Measurements from ENCODE around the gene DHCR24. TPM values are rescaled to one million over a fixed set of nuclear protein-coding genes. Genes with fewer than 3 reads are reported as not detected.

DHCR24 gene
- total RNA-seq, 3 donors from 2014 or later: 101 to 271 (median 197) TPM

DNA sequence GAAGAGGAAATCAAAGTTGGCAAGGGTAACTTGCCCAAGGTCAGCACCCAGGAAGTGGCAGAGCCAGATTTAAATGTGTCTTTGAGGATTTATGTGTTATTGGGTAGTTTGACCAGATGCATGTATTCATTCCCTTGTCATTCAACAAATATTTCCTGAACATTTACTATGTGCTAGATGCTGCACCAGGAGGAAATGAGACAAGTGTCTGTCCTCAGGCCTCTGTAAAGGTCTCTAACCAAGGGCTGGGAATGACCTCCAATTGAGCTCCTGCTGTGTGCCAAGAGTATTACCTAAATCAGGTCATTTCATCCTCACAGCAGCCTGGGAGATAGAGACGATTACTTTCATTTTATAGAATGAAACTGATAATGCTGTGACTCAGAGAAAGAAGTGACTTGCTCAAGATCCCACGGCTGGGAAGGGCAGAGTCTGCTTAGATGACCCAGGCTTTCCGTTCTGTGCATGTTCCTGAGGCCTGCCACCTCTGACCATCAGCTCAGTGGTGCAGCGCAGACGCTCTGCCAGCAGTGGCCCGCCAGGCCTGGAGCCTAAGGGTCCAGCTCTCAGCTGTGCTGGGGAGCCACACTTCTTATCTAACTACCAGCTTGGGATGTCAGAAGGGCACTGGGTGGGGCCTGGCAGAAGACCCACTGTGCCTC is 82.4 kb downstream of the DHCR24 start:
- peaks cover 27% of the 10 kb centered on the region for H3K4me1 ChIP-seq (ENCODE audit: low read depth)
- no peak overlapping the region for H3K4me3 ChIP-seq
- intact Hi-C loops (cut with DNase I, micrococcal nuclease): loop anchor here in 1 of 2 donors (10.0 kb wide), 1 partner anchor 300 kb away; no protein-coding TSS in a partner anchor
- DNase-seq (no peak), ATAC-seq (peak; percentile 47)
- no peaks in the 10 kb centered on the region for H3K9me3 ChIP-seq
- TF ChIP-seq, protein P1, sequence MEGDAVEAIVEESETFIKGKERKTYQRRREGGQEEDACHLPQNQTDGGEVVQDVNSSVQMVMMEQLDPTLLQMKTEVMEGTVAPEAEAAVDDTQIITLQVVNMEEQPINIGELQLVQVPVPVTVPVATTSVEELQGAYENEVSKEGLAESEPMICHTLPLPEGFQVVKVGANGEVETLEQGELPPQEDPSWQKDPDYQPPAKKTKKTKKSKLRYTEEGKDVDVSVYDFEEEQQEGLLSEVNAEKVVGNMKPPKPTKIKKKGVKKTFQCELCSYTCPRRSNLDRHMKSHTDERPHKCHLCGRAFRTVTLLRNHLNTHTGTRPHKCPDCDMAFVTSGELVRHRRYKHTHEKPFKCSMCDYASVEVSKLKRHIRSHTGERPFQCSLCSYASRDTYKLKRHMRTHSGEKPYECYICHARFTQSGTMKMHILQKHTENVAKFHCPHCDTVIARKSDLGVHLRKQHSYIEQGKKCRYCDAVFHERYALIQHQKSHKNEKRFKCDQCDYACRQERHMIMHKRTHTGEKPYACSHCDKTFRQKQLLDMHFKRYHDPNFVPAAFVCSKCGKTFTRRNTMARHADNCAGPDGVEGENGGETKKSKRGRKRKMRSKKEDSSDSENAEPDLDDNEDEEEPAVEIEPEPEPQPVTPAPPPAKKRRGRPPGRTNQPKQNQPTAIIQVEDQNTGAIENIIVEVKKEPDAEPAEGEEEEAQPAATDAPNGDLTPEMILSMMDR (IDR thresholded peaks at IDR 0.05): no peak
- H3K36me3 ChIP-seq (ENCODE audit: low read depth): no peaks in the 10 kb centered on the region

DNA sequence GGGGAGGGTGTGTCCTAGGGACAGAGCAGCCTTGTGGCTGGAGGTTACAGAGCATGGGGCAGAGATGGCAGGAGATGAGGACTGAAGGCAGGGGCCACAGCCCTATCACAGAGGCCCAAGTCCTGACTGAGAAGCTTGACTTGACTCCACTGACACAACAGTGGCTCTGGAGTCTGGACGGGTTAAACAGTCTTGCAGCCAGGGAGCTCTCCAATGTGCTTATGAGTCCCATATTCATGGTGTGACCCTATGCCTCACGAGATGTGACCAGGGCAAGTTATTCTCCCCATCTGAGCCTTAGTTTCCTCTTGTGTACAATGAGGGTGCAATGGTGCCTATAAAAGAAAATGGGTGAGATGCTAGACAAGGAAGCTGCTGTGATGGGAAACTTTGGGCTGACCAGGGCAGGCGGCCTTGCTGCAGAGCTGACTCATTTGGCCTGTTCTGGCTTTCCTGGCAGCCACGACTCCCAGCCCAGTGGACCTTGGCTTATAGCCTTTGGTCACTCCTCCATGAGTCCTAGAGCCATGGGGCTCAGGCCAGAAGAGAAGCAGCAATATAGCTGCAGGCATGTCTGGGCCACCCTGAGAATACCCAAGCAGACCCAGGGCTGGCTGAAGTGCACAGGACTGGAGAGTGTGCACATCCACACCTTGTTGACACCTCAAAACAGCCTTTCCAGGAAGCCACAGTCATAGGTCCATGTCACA is 83.1 kb downstream of the DHCR24 start:
- ATAC-seq: peak; percentile 50
- H3K4me1 ChIP-seq (ENCODE audit: low read depth): peaks cover 34% of the 10 kb centered on the region
- intact Hi-C loops (cut with DNase I, micrococcal nuclease): loop anchor here in 1 of 2 donors (10.0 kb wide), 1 partner anchor 299 kb away; no protein-coding TSS in a partner anchor

DNA sequence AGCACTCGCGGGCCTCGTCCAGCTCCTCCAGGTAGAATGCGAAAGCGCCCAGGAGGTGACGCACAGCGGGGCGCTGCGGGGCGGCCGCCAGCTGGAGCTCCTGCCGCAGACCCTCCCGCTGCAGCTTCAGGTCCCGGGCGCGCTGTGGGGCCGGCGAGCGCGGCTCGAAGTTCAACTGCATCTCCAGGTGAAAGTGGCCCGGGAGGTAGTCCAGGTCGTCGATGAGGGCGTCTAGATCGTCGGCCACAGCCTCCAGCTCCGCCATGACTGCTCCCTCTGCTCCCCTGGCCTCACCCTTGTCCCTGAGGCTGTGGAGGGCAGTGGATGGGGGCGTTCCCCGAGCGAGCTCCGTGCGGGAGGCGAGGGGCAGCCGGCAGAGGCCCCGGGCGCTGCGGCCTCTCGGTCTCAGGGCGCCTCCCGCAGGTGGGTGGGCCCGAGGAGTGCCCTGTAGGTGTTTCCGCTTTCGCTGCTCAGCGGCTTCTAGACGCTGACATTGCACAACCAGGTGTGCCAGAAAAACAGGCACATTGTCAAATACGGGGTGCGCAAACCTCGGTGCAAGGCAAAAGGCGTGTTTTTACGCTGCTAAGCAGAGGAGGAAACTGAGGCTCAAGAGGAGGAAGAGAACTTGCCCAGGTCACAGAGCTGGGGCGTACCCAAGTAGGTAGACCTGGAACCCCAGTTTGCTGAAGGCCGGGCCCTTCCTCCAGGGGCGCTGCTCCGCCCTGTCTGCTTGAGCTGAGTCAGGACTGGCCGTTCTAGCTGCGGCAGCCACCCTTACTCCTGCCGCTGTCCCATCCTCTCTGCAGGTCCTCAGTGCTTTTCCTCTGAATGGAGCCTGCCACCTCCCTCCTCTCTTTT is 85.9 kb downstream of the DHCR24 start, which contains the start of gene TTC22:
TSS of gene TTC22 (minus strand) at position 425 of the 861 bp plus-strand sequence. CDS start at position 265, 160 bp downstream.
- intact Hi-C loops (cut with DNase I, micrococcal nuclease): loop anchor here in 1 of 2 donors (10.0 kb wide), 1 partner anchor 296 kb away; no protein-coding TSS in a partner anchor
- DNase-seq (peak; percentile 87 to 91 (median 89)), ATAC-seq (peak; percentile 77)
- TF ChIP-seq, protein P1 (IDR thresholded peaks at IDR 0.05): peak; percentile 73
- Histone ChIP-seq H3K4me1 (ENCODE audit: low read depth) (peaks cover 57% of the 10 kb centered on the region), H3K9me3 (no peaks in the 10 kb centered on the region), H3K4me3 (peak within 1 kb of the TSS; percentile 39), H3K36me3 (ENCODE audit: low read depth) (no peaks in the 10 kb centered on the region)

More for the DNA sequence above, 83.1 kb downstream of the DHCR24 start:
- Histone ChIP-seq H3K4me3 (no peak overlapping the region), H3K9me3 (no peaks in the 10 kb centered on the region), H3K36me3 (ENCODE audit: low read depth) (no peaks in the 10 kb centered on the region)
- peak in 2 of 3 donors; percentile 64 to 76 for DNase-seq
- TF ChIP-seq, protein P1 (IDR thresholded peaks at IDR 0.05): no peak

DNA sequence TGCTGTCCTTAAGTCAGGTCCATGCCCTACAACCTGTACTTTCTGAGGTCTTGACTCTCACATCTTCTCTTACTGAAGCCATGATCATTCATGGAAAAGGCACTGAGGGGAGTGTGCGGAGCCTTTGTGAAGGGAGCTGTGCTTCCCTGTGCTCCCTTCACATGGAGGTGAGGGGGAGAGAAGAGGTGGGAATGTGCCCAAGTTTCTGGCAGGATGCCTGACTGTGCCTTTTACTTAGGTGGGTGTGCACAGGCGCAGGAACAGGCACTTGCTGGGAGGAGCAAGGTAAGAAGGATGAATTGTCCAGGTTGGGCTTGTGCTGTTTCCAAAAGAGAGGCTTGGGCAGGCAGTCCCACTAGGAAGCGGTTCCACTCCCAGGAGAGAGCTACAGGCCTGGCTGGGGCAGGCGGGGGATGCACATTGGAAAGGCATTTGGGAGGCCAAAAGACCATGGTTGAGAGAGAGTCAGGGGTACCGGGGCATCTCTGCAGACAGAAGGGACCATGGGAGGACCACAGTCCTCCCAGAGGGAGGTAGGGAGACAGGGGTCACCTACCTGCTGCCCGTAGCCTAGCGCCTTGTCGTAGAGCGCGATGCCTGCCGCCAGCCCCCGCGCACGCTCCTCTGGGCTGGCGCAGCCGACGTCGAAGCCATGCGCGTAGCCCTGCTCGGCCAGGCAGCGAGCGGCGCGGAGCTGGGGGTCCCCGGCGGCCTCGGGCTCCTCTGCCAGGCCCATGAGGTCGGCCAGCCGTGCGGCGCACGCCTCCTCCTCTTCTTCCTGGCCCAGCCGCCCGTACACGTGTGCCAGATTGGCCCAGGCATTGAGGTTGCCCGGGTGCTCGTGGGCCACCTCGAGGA is 86.7 kb downstream of the DHCR24 start:
- Histone ChIP-seq H3K36me3 (ENCODE audit: low read depth) (no peaks in the 10 kb centered on the region), H3K4me3 (peak overlapping the region; percentile 39), H3K4me1 (ENCODE audit: low read depth) (peaks cover 65% of the 10 kb centered on the region), H3K9me3 (no peaks in the 10 kb centered on the region)
- intact Hi-C loops (cut with DNase I, micrococcal nuclease): loop anchor here in 1 of 2 donors (10.0 kb wide), 1 partner anchor 295 kb away; no protein-coding TSS in a partner anchor
- DNase-seq (no peak), ATAC-seq (no peak)
- TF ChIP-seq, protein P1 (IDR thresholded peaks at IDR 0.05): no peak

Other genes with a start within 250 kb of the DHCR24 start
- gene MROH7, start 245.4 kb downstream of the DHCR24 start, total RNA-seq: 10 to 100 TPM in 2 of 3 donors, 1 to 10 TPM in 1; 8.9 to 39.0 (median 16.6) TPM
- 10 to 100 TPM; 12.1 to 16.7 (median 15.2) TPM for gene TTC4, start 171.3 kb downstream of the DHCR24 start, total RNA-seq
- 1 to 10 TPM; 6.4 to 8.7 (median 7.2) TPM for gene PARS2, start 122.7 kb downstream of the DHCR24 start, total RNA-seq
- gene TTC22, start 85.9 kb downstream of the DHCR24 start, total RNA-seq: 100 to 1,000 TPM in 1 of 3 donors, 10 to 100 TPM in 2; 51.6 to 122 (median 70.8) TPM
- gene TMEM61, start 93.4 kb upstream of the DHCR24 start, total RNA-seq: 10 to 100 TPM in 1 of 3 donors, 1 to 10 TPM in 2; 4.9 to 17.9 (median 8.5) TPM
- not detected for gene BSND, start 111.7 kb upstream of the DHCR24 start, total RNA-seq
- gene PCSK9, start 152.4 kb upstream of the DHCR24 start, total RNA-seq: 10 to 100 TPM in 1 of 3 donors, 1 to 10 TPM in 2; 3.6 to 14.1 (median 9.2) TPM